Skin of body (tissue), 2 donors: Measurements from ENCODE around the gene RNF111. TPM values are rescaled to one million over a fixed set of nuclear protein-coding genes. Genes with fewer than 3 reads are reported as not detected.

Experiments
- DNase-seq: peaks from one replicate; lab custom pipeline; 2025; lab: John Stamatoyannopoulos, UW
- total RNA-seq: library from RNA; depleted of rRNA; stranded (reverse); fragments of >200 nt; gene quantifications from one replicate; pipeline ENCODE4 v1.2.3, GENCODE V29; 2014

RNF111 gene
- total RNA-seq, result 26.5 TPM

DNA sequence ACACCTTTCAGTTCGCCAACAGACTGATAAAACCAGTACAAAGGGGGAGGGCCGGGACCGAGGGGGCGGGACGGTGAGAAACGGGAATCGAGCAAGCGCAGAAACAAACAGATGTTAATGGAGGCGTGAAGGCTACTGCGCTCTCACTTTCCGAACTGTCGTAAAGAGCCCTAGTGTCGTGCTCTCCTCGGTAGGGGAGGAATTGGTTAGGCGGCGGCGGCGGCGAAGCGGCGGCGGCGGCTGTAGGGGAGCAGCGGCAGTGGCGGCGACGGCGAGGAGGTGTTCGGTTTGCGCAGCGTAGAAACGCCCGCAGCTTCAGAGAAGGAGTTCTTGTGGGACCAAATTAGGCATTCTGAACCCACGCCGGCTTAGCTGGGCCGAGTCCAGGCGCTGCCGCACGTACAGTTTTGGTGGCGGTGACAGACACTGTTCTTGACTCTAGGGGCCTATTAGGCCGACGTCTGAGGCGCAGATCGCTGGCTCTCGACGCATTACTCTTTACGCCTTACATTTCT, at the start of gene RNF111:
TSS of gene RNF111 (plus strand) at position 173 of the 515 bp plus-strand sequence. CDS start 43,160 bp downstream, outside the sequence.
- DNase-seq, result peak; percentile 91

DNA sequence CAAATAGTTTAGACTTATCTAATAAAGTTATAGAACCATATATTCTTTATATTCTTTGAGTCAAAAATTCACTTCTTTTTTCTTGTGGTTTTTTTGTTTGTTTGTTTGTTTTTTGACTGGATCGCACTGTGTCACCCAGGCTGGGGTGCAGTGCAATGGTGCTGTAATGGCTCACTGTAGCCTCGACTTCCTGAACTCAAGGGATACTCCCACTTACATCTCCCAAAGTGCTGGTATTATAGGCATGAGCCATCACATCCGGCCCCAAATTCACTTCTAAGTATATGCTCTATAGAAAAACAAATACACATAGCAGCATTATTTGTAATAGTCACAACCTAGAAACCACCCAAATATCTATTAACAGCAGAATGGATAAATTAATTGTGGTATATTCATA, 40.3 kb upstream of the RNF111 start:
- no peak for DNase-seq

DNA sequence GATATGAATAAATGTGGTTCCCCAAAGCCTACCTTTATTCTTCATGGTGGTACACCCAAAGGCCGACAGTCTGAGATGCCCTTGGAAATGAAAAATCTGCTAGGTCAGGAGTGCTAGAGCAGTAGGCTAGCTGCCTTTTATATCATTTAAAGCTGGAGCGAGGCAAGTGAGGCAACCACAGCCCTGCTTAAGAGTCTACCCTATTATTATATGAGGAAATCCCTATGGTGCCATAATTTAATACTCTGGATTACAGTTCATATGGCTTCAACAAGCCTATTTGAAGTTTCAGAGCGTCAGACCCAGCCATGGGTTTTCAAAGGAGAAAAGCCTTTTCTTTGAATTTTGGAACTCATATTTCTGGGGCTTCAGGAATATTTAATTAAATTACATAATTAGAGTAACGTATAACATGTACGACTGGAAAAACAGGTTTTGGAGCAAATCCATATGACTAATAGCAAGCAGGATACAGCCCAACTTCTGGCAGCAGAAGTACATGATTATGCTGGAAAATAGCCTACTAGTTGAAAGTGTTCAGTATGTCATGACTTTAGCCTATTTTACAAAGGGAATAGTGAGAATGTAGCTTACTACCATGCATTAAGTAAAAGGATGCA, 36.0 kb upstream of the RNF111 start:
- peak; percentile 65 for DNase-seq

DNA sequence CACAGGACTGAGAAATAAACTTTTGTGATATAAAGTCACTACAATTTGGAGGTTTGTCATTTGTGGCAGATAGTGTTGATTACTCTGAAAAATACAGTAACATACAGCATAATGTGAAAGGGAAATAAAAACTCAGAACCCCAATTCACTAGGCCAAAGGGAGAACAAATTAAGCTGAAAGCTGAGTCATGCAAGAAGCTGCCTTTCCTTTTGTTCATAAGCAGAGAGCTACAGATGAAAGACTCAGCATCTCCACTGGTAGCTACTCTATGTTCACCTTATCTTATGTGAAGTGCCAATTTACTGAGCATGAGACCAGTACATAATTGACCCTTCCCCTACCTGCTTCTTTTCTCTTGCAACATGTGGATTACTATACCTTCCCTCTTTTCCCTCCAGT, 34.7 kb upstream of the RNF111 start:
- no peak for DNase-seq

DNA sequence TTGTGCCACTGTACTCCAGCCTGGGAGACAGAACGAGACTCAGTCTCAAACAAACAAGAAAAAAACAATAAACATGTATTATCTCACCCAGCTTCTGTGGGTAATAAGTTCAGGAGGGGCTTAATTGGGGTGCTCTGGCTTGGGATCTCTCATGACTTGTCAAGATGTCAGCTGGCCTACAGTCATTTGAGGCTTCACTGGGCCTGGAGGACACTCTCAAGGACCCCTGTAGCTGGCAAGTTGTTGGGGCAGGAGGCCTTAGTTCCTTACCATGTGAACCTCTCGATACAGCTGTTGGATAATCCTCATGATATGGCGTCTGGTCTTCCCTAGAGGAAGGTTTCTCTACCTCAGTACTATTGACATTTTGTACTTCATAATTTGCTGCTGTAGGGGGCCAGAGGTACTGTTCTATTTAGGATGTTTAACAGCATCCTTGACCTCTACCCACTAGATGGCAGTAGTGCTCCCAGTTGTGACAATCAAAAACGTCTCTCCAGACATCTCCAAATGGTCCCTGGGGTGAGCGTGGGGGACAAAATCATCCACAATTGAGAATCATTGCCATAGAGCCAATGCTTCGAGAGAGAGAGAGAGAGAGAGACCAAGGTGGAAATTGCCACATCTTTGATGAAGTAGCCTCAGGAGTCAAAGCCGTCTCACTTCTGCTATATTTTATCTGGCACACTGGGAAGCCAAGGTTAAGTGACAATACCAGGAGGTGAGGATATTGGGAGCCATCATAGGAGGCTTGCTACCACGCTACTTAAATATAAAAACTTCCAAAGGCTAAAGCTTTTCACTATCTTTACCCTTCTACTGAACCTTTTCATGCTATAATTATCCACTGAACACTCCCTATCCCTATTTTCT, 30.1 kb upstream of the RNF111 start:
- DNase-seq, result peak; percentile 7

DNA sequence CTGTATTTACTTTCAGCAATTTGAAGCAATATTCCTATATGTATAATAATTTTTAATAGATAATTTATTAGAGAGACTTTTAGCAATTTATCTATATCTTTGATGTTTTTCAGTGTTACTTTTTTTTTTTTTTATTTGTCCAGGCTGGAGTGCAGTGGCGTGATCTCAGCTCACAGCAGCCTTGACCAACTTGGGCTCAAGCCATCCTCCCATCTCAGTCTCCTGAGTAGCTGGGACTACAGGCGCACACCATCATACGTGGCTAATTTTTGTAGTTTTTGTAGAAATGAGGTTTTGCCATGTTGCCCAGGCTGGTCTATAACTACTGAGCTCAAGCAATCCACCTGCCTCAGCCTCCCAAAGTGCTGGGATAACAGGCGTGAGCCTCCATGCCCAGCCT, 28.7 kb upstream of the RNF111 start:
- no peak for DNase-seq

DNA sequence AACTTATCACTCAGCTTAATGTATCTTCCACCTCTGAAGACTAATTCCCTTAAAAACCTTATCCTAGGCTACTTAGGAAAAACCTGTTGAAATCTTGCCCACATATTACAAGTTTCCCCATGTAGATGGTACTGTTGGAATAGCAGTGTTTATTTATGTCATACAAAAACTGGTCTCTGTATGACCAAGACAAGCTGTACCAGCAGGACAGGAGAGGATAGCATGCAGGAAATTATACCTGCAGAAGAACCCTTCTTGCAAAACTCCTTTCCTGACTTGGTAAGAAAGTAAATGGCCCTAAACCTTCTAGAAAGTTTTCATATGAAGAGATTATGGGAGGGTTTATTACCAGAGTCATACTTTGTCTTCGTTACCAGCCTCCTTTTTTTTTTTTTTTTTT, 25.3 kb upstream of the RNF111 start:
- no peak for DNase-seq

DNA sequence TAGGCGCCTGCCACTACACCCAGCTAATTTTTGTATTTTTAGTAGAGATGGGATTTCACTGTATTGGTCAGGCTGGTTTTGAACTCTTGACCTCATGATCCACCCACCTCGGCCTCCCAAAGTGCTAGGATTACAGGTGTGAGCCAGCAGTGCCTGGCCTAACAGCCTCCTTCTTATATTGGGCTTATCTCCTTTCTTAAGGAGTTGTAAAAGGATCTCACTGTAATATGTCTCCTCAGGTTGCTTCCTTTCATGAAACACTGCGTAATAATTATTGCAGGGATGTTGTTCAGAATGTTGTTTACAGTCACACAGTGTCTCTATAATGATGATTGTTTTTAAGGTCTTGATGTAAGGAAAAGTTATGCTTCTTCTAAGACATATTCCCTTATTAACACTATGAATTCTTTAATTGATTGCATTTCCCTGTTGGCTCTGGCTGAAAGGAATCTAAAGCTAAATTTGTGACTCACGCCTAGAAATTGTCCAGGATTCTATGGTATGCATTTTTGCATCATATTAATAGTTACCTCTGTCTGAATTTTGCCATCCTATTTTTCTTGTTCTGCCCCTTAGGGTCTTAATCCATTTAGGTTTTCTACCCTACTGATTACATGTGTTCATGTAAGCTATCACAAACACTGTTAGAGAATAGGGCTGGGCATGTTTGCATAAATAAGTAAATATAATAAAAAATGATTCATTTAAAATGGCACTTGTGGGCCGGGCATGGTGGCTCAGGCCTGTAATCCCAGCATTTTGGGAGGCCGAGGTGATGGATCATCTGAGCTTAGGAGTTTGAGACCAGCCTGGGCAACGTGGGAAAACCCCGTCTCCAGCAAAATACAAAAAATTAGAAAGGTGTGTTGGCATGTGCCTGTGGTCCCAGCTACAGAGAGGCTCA, 24.5 kb upstream of the RNF111 start:
- no peak for DNase-seq

DNA sequence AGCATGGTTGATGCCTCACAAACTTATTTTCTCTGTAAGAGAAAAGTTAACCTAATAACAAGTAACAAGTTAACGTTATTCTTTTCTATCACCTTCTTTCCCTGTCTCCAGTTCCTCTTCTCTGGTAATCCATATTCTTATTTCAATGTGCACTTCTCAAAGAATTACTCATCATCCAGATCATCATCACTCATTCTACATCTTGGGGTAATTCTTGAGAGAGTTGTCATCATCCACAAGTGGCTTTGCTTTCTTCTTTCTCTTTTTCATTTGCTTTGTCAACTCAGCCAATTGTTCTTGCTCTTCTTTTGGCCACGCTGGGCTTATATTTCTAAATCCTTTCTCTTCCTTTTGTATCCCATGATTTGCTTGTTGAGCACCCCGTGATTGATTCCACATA, 20.8 kb upstream of the RNF111 start:
- no peak for DNase-seq

DNA sequence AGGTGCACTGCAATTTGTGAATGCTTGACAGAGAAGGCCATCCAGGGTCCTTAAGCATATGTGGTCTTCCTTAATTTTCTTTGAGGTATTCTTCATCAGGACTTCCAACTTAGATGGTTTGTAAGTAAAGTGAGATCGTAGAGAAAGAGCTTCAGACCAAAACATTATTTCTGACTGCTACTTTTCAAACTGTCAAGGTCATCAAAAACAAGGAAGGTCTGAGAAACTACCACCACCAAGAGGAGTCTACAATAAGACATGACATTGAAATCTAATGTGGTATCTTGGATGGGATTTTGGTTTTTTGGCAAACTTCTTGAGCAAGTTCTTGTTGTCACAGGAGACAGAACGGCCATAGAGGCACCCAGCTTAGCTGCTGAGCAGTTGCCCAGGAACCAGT, 20.0 kb upstream of the RNF111 start:
- no peak for DNase-seq

DNA sequence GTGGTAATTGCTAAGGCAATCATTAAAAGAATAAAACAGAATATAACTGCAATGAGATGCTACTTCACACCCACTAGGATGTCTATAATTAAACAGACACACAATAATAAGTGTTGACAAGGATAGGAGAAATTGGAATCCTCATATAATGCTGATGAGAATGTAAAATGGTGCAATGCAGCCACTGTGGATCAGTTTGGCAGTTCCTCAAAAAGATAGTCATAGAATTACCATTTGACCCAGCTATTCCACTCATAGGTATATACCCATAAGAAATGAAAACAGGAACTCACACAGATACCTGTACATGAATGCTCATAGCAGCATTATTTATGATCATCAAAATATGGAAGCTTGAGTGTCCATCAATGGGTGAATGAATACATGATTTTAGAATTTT, 9.6 kb upstream of the RNF111 start:
- no peak for DNase-seq

DNA sequence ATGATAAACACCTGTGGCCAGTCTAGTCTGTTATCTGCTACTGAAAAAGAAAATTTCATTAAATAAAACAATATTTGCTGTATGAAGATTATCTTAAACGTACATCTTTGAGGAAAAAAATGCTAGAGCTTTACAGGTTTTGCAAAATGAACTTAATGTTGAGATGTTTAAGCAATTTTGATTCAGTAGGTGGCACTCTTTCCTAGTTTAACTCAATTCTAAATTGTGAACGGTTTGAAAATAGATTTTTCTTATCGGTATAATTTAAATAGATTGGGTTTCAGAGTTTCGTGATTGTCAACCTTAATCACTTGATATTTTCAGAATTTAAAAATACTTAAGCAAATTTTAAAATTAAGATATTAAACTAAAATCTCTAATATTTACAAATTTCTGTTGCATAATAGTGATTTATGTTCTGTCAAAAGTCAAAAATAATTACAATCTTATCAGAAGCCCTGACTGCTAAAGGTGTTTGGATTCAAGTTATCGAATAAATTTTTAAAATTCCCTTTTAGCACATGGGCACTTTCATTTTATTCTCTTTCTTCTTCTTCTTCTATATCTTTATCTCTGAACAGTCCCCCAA, 7.0 kb upstream of the RNF111 start:
- DNase-seq, result peak; percentile 36

DNA sequence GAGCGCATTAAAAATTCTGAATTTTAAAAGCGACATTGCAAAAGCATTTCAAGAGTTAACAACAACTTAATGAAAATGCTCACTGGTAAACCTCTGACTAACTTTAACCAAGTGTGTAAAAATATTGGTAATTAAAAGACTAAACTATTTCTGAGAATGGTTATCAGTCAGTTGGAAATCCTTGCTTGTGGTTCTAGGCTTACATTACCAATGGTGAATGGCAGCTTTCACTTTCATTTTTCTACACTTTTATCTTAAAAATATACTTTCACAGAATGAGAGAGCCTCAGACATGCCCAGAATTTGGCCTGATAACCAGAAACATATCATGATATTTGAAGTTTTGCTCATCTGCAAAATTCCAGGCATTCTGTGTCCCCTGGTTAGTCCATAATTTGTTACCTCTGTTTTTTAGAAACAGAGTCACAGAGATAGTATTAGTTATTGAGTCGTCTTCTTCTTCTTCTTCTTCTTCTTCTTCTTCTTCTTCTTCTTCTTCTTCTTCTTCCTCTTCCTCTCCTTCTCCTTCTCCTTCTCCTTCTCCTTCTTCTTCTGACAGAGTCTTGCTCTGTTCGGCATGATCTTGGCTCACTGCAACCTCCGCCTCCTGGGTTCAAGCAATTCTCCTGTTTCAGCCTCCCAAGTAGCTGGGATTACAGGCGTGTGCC, 5.5 kb upstream of the RNF111 start:
- no peak for DNase-seq

DNA sequence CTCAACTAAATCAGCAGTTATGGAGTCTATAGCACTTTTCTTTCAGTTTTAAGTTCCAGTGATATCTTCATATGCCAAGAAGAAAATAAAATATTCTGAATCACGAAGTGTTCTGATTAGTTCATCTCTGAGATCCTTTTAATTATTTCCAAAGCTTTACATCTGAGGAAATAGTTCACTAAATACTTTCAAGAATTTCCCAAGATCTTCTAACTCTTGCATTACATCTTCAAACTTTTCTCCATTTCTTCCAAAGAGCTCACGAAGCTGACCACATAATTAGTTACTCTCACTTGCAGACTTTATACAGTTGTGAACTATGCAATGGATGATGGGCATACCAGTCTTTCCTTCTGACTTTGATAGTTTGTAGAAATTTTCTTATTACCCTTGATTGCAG, 4.2 kb upstream of the RNF111 start:
- no peak for DNase-seq

DNA sequence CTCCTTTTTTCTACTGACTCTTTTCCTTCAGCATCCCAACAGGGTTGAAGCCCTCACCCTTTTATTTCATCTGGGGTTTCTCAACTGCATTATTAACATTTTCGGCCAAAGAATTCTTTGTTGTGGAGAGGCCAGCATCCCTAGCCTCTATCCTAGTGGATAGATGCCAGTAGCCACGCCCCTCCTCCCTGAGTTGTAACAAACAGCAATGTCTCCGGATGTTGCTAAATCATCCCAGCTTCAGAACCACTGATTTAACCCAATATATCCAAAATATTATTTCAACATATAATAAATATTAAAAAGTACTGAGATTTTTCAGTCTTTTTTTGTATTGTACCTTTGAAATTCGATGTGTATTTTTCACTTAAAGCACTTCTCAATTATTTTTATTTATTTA, 2.0 kb upstream of the RNF111 start:
- no peak for DNase-seq

DNA sequence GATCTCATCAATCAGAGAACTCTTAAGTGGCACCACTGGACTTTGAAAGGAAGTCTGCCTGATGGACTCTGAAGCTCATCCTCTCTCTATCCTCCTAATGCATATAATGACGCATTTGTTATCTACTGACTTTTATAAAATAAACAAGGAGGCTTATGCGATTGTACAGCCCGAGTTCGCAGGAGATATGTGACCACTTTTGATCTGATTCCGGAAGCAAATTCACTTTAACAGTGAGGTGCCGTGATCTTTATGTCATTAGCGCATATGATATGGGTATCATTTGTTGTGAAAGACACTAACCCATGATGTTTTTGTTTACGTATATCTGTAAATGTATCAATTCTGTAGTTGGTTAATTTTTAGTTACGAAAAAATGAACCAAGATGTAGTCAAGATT, 427 bp upstream of the RNF111 start:
- DNase-seq, result no peak

DNA sequence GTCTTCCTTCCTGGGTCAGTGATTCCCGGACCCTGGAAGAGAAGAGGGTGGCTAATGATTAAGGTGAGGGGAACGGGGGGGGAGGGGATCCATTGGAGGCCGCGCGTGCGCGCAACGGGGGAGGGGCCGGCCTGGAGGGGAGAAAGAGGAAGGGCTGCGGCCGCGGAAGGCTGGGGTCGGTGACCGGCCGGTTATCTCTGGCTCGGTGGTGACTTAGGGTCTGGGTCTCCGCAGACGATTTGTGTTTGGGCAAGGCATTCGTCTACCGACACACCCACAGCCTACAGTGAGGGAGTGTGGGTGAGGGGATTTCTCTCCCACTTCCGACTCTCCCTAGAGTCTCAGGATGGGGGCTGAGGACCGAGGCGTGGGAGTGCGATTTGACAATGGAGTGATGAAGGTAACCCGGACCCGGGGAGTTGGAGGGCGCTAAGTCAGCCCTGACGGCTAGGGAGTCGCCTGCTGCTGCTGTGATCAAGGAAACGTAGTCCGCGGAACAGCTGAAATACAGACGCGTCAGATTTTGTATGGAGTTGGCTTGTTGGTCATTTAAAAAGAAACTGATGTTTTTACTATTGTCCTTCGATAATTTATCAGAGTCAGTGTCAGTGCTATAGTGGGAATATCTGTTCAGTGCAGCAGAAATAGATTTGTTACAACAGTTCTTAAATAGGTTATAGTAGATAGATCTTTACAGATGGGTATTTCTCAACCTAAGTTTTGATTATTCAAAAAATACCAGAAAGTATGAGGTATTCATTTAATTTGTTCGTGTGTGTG, 733 bp downstream of the RNF111 start:
- DNase-seq, result peak; percentile 64

DNA sequence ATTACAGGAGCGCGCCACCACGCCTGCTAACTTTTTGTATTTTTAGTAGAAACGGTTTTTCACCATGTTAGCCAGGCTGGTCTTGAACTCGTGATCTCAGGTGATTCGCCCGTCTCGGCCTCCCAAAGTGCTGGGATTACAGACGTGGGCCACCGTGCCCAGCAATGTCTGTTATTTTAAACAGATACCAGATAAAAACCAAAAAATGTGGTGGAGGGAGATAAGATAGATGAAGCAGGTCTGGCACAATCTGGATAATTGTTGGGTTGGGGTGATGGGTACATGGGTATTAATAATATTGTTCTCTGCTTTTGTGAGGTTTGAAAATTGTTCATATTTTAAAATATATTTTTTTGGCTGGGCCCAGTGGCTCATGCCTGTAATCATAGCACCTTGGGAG, 4.7 kb downstream of the RNF111 start:
- no peak for DNase-seq

DNA sequence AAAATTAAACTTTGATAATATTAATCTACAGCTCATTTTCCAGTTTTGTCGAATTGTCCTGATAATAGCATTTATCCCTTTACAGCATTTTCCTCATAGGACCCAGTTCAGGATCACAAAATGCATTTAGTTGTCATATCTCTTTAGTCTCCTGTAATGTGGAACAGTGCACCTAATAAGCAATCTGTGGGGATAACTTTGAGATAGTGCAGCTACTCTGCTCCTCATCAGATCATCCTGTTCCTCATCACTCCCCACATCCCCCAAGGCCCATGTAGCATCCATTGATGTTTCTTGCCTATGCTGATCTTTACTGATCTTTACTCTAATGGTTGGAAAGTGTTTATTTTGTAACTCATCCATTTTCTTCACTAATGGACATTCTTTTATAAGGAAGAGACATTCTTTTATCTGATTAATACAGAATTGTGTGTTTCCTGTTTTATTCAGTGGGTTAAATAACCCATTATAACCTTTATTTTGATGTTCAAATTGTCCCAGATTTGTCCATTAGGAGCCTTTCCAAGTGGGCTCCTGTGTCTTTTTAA, 7.5 kb downstream of the RNF111 start:
- no peak for DNase-seq

DNA sequence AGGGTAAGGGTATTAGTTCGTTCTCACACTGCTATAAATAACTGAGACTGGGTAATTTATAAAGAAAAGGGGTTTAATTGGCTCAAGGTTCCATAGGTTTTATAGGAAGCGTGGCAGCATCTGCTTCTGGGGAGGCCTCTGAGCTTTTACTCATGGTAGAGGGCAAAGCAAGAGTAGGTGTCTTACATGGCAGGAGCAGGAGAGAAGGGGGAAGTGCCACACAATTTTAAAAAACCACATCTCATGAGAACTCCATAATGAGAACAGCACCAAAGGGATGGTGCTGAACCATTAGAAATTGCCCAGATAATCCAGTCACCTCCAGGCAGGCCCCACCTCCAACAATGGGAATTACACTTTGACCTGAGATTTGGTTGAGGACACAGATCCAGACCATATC, 12.2 kb downstream of the RNF111 start:
- DNase-seq, result no peak
